CD4-positive, alpha-beta T cell treated with Interleukin-6 for 4 hours (primary cell): ENCODE results near the gene KIT.
"Not testable (repeated sequence)": the region's sequence is repeated elsewhere in the genome, so short reads cannot be mapped to it uniquely, and the experiment has no call there.

Source experiments
- DNase-seq: peaks from one replicate; pipeline ENCODE4 v3.0.0-alpha.2; 2020; ENCODE audit warnings: mixed read lengths

Gene KIT

GRCh38 chr4:54657551-54658251 lies at the start of gene KIT:
TSS of gene KIT (plus strand) at chr4:54657957. CDS start at chr4:54658015, 58 bp downstream.
- peak; percentile 48 for DNase-seq

- DNase-seq = no peak
These were observed 48.4 kb upstream of the KIT start for GRCh38 chr4:54609310-54609709.

- no peak for DNase-seq
These were observed 43.6 kb upstream of the KIT start for GRCh38 chr4:54614149-54614548.

- DNase-seq = no peak
These were observed 37.0 kb upstream of the KIT start for GRCh38 chr4:54620773-54621172.

GRCh38 chr4:54625391-54625790 lies 32.4 kb upstream of the KIT start:
- no peak for DNase-seq

- DNase-seq = no peak
These were observed 31.6 kb upstream of the KIT start for GRCh38 chr4:54626113-54626512.

GRCh38 chr4:54632537-54632936 lies 25.2 kb upstream of the KIT start:
- no peak for DNase-seq

- DNase-seq = not testable (repeated sequence)
These were observed 24.5 kb upstream of the KIT start for GRCh38 chr4:54633102-54633740.

- no peak for DNase-seq
These were observed 22.4 kb upstream of the KIT start for GRCh38 chr4:54635318-54635717.

GRCh38 chr4:54637325-54637724 lies 20.4 kb upstream of the KIT start:
- DNase-seq = no peak

GRCh38 chr4:54641101-54641500 lies 16.7 kb upstream of the KIT start:
- DNase-seq = not testable (repeated sequence)

GRCh38 chr4:54643172-54643571 lies 14.6 kb upstream of the KIT start:
- DNase-seq = no peak

- no peak for DNase-seq
These were observed 13.6 kb upstream of the KIT start for GRCh38 chr4:54643958-54644751.

- DNase-seq = no peak
These were observed 11.9 kb upstream of the KIT start for GRCh38 chr4:54645830-54646229.

GRCh38 chr4:54647070-54647469 lies 10.7 kb upstream of the KIT start:
- DNase-seq = no peak

GRCh38 chr4:54651050-54651449 lies 6.7 kb upstream of the KIT start:
- no peak for DNase-seq

- DNase-seq = no peak
These were observed 3.0 kb upstream of the KIT start for GRCh38 chr4:54654753-54655152.

GRCh38 chr4:54657185-54657550 lies 589 bp upstream of the KIT start:
- no peak for DNase-seq

- DNase-seq = peak; percentile 17
These were observed 716 bp downstream of the KIT start for GRCh38 chr4:54658252-54659093.

- DNase-seq = no peak
These were observed 1.6 kb downstream of the KIT start for GRCh38 chr4:54659313-54659712.

GRCh38 chr4:54659749-54660535 lies 2.2 kb downstream of the KIT start:
- DNase-seq = no peak

GRCh38 chr4:54660591-54660990 lies 2.8 kb downstream of the KIT start:
- no peak for DNase-seq
